GM12865 (cell line): ENCODE data around the gene CCDC74A.
"Not testable (repeated sequence)": the region's sequence is repeated elsewhere in the genome, so short reads cannot be mapped to it uniquely, and the experiment has no call there.

ENCODE experiments used
- DNase-seq: peaks from one replicate; pipeline ENCODE4 v3.0.0; 2010; ENCODE audit warnings: low read depth
- H3K4me3 ChIP-seq: 2 replicates; pipeline ENCODE4 v1.5.1; 2011; ENCODE audit warnings: mild to moderate bottlenecking, low read depth, low read length, control low read depth
- TF ChIP-seq, protein P1 (sequence below): IDR thresholded peaks from 2 replicates; pipeline ENCODE4 v1.5.1; 2011; ENCODE audit warnings: low read length, control low read depth, low read depth, inconsistent platforms; ENCODE audit not compliant: insufficient read depth; ENCODE audit errors: missing control alignments

Gene CCDC74A

GRCh38 chr2:131492418-131493198, 35.1 kb upstream of the CCDC74A start:
- TF ChIP-seq, protein P1, sequence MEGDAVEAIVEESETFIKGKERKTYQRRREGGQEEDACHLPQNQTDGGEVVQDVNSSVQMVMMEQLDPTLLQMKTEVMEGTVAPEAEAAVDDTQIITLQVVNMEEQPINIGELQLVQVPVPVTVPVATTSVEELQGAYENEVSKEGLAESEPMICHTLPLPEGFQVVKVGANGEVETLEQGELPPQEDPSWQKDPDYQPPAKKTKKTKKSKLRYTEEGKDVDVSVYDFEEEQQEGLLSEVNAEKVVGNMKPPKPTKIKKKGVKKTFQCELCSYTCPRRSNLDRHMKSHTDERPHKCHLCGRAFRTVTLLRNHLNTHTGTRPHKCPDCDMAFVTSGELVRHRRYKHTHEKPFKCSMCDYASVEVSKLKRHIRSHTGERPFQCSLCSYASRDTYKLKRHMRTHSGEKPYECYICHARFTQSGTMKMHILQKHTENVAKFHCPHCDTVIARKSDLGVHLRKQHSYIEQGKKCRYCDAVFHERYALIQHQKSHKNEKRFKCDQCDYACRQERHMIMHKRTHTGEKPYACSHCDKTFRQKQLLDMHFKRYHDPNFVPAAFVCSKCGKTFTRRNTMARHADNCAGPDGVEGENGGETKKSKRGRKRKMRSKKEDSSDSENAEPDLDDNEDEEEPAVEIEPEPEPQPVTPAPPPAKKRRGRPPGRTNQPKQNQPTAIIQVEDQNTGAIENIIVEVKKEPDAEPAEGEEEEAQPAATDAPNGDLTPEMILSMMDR: peak; percentile 74
- peak; percentile 99 for DNase-seq
- H3K4me3 ChIP-seq: peak overlapping the region; percentile 99

DNA sequence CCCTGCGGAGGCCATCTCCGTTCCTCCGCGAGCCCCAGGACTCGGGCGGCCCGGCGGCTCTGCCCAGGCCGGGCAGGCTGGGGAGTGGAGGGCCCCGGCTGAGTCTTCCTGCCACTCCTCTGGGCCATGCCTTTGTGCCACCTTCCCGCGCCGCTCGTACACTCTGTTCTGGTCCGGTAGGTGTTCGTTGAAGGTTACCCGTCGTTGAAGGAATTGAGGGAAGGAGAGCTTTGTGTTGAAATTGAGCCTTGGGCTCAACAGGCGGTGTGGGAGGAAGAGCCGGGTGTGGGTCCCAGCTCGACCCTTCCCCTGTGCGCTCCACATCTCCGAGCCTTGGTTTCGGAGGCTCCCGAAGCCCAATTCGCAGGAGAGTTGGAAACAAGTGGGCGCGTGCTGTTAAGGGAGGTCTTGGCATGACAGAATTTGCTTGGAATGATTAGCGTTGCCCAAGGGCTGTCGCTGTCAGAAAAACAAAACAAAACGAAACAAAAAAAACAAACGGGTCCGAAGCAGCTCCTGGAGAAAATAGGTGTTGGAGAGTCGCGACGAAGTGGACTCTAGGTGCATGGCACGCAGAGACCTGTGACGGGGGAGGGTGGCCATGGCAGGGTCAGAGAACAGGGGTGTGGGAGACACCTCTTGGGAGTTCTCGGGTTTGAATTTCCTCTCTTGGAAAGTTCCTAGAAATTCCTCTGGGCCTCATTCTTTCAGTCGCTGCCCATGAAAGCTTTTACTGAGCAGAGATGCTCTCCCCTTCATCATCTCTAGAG, 34.3 kb upstream of the CCDC74A start:
- TF ChIP-seq, protein P1: no peak
- H3K4me3 ChIP-seq: peak overlapping the region; percentile 99
- DNase-seq: no peak

DNA sequence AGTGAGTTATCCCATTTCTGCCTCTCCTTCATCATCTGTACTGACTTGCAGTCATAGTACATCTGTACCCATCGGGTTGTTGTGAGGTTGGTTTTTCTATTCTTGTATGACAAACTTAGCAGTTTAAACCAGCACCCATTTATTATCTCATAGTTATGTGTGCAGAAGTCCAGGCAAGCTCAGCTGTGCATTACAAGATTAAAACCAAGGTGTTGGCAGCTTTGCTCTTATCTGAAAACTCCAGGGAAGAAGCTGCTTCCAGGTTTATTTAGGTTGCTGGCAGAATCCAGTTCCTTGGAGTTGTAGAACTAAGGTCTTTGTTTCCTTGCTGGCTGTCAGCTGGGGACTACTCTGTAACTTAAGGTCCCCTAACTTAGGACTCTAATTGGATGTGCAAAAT, 32.2 kb upstream of the CCDC74A start:
- not testable (repeated sequence) for DNase-seq, H3K4me3 ChIP-seq

GRCh38 chr2:131498321-131498973, 29.2 kb upstream of the CCDC74A start:
- H3K4me3 ChIP-seq: peak overlapping the region; percentile 24; the same call in 1 of the 2 replicates
- peak; percentile 84 for DNase-seq

DNA sequence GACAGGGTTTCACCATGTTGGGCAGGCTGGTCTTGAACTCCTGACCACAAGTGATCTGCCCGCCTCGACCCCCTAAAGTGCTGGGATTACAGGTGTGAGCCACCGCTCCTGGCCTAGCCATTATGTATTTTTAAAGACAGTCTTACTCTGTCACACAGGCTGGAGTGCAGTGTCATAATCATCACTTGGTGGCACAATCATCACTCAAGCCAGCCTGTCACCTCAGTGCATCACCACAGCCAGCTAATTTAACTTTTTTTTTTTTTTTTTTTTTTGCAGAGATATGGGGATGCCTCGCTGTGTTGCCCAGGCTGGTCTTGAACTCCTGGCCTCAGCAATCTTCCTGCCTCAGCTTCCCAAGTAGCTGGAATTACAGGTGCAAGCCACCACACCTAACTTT, 24.1 kb upstream of the CCDC74A start:
- not testable (repeated sequence) for DNase-seq

GRCh38 chr2:131504082-131504750, 23.5 kb upstream of the CCDC74A start:
- not testable (repeated sequence) for DNase-seq

More for the DNA sequence above, 24.1 kb upstream of the CCDC74A start:
- not testable (repeated sequence) for H3K4me3 ChIP-seq

GRCh38 chr2:131509615-131510014, 18.1 kb upstream of the CCDC74A start:
- TF ChIP-seq, protein P1: no peak
- H3K4me3 ChIP-seq: no peak overlapping the region
- DNase-seq: no peak

More at GRCh38 chr2:131504082-131504750, 23.5 kb upstream of the CCDC74A start:
- not testable (repeated sequence) for H3K4me3 ChIP-seq

DNA sequence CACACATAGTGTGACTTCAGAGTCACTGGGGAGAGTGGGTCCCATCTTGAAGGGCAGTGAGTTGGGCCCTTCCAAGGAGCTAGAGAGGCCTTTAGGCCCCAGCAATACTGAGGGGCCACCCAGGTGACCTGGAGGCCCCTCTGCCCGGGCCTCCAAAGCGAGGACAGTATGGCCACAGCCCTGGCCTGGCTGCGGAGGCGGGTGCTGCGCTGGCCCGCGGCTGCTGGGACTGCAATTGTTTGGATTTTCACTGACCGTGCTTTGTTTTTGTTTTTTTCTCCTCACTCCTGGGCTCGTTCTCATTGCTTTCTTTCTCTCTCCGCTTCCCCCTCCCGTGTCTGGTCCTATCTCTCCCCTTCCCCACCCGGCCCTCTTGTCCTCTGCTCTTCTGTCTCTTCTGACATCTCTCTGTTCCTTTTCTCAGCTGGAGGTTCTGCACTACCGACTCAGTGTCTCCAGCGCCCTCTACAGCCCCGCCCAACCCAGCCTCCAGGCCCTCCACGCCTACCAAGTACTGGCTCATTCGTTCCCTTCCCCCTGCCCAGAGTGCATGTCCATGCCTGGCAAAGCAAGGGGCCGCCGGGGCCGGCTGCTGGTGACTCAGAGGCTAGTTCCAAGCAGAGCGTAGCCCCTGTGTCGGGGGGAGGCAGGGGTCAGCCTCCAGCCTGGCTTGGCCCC, 16.3 kb upstream of the CCDC74A start:
- not testable (repeated sequence) for H3K4me3 ChIP-seq, DNase-seq

- DNase-seq, H3K4me3 ChIP-seq: not testable (repeated sequence)
Measured at GRCh38 chr2:131511969-131512870, 15.5 kb upstream of the CCDC74A start.

- peak; percentile 72 for DNase-seq
- not testable (repeated sequence) for H3K4me3 ChIP-seq
Measured at GRCh38 chr2:131514408-131515166, 13.1 kb upstream of the CCDC74A start.

DNA sequence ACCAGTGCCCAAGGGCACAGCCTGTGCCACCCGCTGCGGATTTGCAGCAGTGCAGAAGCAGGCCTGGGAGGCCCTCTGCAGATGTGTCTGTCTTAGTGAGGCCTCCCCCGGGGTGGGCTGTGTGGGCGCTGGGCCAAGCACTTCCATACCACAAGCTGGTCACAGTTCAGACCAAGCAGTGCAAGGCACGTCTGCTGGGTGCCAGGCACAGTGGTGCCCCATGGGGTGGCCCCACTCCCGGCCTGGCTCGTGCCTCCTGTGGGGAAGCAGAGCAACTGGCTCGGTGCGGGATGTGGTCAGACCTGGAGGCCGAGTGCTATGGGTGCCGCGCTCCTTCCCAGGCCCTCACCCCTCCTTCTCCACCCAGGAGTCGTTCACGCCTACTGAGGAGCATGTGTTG, 12.5 kb upstream of the CCDC74A start:
- not testable (repeated sequence) for DNase-seq, H3K4me3 ChIP-seq
